Smooth muscle cell (in vitro differentiated cells): ENCODE measurements around the gene EIF4G2. TPM values are rescaled to one million over a fixed set of nuclear protein-coding genes. Genes with fewer than 3 reads are reported as not detected.

Source experiments
- DNase-seq: peaks from one replicate; lab custom pipeline; 2025; ENCODE audit not compliant: unreplicated experiment; lab: John Stamatoyannopoulos, UW
- H2AFZ ChIP-seq: fragments of 200-600 bp; sonication (generic); 2 replicates; pipeline ENCODE4 v1.6.0; 2016; ENCODE audit warnings: antibody characterized with exemption, low read depth, mild to moderate bottlenecking
- H3F3A ChIP-seq: fragments of 200-600 bp; sonication (generic); 2 replicates; pipeline ENCODE4 v1.6.0; 2017; ENCODE audit warnings: antibody characterized with exemption, low read depth
- H3K27ac ChIP-seq: fragments of 200-600 bp; sonication (generic); 2 replicates; pipeline ENCODE4 v1.5.1; 2016; ENCODE audit warnings: low read depth, mild to moderate bottlenecking
- H3K27me3 ChIP-seq: fragments of 200-600 bp; sonication (generic); 2 replicates; pipeline ENCODE4 v1.6.1; 2016; ENCODE audit warnings: low read depth, mild to moderate bottlenecking
- H3K36me3 ChIP-seq: fragments of 200-600 bp; sonication (generic); 2 replicates; pipeline ENCODE4 v1.5.1; 2016; ENCODE audit warnings: low read depth
- H3K4me1 ChIP-seq: fragments of 200-600 bp; sonication (generic); 2 replicates; pipeline ENCODE4 v1.5.1; 2016; ENCODE audit warnings: low read depth
- H3K4me2 ChIP-seq: fragments of 200-600 bp; sonication (generic); 2 replicates; pipeline ENCODE4 v1.6.0; 2016; ENCODE audit warnings: mild to moderate bottlenecking
- H3K4me3 ChIP-seq: fragments of 200-600 bp; sonication (generic); 2 replicates; pipeline ENCODE4 v1.5.1; 2016; ENCODE audit warnings: mild to moderate bottlenecking
- H3K79me2 ChIP-seq: fragments of 200-600 bp; sonication (generic); 2 replicates; pipeline ENCODE4 v1.6.0; 2016; ENCODE audit warnings: low read depth, mild to moderate bottlenecking
- H3K9ac ChIP-seq: fragments of 200-600 bp; sonication (generic); 2 replicates; pipeline ENCODE4 v1.6.0; 2016; ENCODE audit warnings: low read depth
- H3K9me3 ChIP-seq: fragments of 200-600 bp; sonication (generic); replicated peaks from 2 replicates; pipeline ENCODE4 v1.5.1; 2016; ENCODE audit warnings: low read depth
- H4K20me1 ChIP-seq: fragments of 200-600 bp; sonication (generic); 2 replicates; pipeline ENCODE4 v1.6.0; 2016; ENCODE audit warnings: low read depth
- CTCF ChIP-seq: fragments of 200-600 bp; sonication (generic); IDR thresholded peaks from 2 replicates; pipeline ENCODE4 v1.5.1; 2017; ENCODE audit warnings: borderline replicate concordance, mild to moderate bottlenecking, antibody characterized with exemption; ENCODE audit not compliant: insufficient read depth, poor library complexity, severe bottlenecking
- WGBS: methylation state at CpG from one replicate; pipeline ENCODE4 v1.1.7; 2016; ENCODE audit warnings: low lambda C conversion rate; 5-methylcytosine and 5-hydroxymethylcytosine counted together
- polyA plus RNA-seq: library from polyadenylated mRNA; unstranded; fragments of >200 nt; fragmentation: Nextera tagmentation; extraction: Ambion mirVana; gene quantifications from 2 replicates; pipeline ENCODE4 v1.2.1, GENCODE V29; 2016
- total RNA-seq: library from RNA; depleted of rRNA; stranded (reverse); fragments of >200 nt; gene quantifications from 2 replicates; pipeline ENCODE4 v1.2.3, GENCODE V29; 2014

The EIF4G2 gene
- total and polyA plus RNA-seq, 2 experiments from 2014 or later = 666 to 1,014 TPM

DNA sequence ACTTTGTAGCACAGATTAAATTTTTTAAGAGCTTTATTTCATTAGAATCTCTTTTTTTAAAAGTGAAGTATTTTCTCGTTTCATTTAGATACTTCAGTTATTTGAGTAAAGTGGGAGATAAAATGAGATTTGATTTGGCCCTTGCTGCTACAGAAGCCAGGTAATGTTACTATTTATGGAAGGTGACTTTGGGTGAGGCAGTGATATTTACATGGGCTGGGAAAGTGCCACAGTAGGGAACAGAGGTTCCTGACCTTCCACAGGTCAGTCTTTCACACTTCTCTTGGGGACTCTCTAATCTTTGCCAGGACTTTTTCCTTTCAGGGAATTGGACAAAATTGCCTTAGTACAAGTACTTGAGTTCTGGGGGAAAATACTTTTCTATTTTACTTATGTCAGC is 37.3 kb downstream of the EIF4G2 start:
- H3K4me3 ChIP-seq = no peak overlapping the region
- no peak for DNase-seq
- peaks cover 6% of the 10 kb centered on the region for H3F3A ChIP-seq
- no peaks in the 10 kb centered on the region for H4K20me1 ChIP-seq
- no peaks in the 10 kb centered on the region for H3K4me1 ChIP-seq
- no peak overlapping the region for H3K4me2 ChIP-seq
- H3K36me3 ChIP-seq = peaks cover 44% of the 10 kb centered on the region
- no peak overlapping the region for H2AFZ ChIP-seq
- no peaks in the 10 kb centered on the region for H3K27me3 ChIP-seq
- H3K9me3 ChIP-seq = no peaks in the 10 kb centered on the region
- no peak overlapping the region for H3K9ac ChIP-seq
- TF ChIP-seq CTCF = no peak
- H3K27ac ChIP-seq = no peak overlapping the region
- no peaks in the 10 kb centered on the region for H3K79me2 ChIP-seq
- WGBS = 96% methylated on average over 1 of the region's 1 CpG

DNA sequence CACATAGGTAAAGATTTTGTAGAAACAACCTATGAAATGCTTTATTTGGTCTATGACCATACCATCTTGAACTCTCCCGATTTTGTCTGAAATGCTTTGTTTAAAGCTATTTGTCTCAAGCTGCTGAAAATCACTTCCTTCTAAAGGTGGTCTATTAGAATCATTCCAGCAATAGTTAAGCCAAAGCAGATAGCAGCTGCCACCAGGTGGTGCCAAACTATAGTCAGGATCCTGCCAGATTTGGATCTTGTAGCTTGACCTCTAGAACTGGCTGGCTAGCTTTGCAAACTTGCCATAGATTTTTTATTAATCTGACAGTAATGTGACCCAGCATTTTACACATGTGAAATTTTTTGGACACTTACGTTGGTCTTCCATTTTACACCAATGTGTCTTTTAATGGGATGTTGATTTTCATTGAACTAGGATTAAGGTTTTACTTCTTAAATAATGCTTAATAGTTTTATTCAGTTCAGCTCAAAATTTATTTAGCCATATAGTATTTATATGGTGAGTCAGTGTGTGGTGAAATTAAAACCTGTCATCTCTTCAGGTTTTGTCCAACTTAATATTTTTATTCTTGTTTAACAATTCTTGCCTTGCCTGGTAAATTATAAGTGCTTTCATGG is 38.0 kb downstream of the EIF4G2 start:
- DNase-seq = no peak
- Histone ChIP-seq H3K9ac (no peak overlapping the region), H4K20me1 (no peaks in the 10 kb centered on the region), H3K4me3 (no peak overlapping the region), H3K27ac (no peak overlapping the region), H3K4me1 (no peaks in the 10 kb centered on the region), H3K4me2 (no peak overlapping the region), H3K36me3 (peaks cover 44% of the 10 kb centered on the region), H2AFZ (no peak overlapping the region), H3F3A (peaks cover 3% of the 10 kb centered on the region), H3K27me3 (no peaks in the 10 kb centered on the region), H3K79me2 (no peaks in the 10 kb centered on the region), H3K9me3 (no peaks in the 10 kb centered on the region)
- TF ChIP-seq CTCF = peak; percentile 63
- 72% methylated on average over 2 of the region's 2 CpGs for WGBS

DNA sequence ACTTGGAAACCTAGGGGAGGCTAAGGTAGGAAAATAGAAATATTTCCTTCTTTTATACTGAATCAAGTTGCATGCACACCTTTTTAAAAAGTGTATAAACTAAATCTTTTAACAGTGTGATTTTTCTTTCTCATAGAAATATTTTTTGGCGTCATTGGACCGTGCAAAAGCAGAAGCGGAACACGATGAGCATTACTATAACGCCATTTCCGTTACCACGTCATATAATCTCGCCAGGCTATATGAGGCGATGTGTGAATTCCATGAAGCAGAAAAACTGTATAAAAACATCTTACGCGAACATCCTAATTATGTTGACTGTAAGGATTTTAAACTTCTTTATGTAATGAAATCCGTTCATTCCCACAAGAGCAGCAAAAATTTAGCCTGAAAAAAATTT is 44.3 kb downstream of the EIF4G2 start:
- H3F3A ChIP-seq = no peaks in the 10 kb centered on the region
- no peaks in the 10 kb centered on the region for H3K79me2 ChIP-seq
- DNase-seq = no peak
- H3K4me2 ChIP-seq = no peak overlapping the region
- H3K36me3 ChIP-seq = peaks cover 37% of the 10 kb centered on the region
- TF ChIP-seq CTCF = no peak
- H3K4me1 ChIP-seq = no peaks in the 10 kb centered on the region
- H3K4me3 ChIP-seq = no peak overlapping the region
- H4K20me1 ChIP-seq = no peaks in the 10 kb centered on the region
- no peak overlapping the region for H3K9ac ChIP-seq
- no peak overlapping the region for H3K27ac ChIP-seq
- no peaks in the 10 kb centered on the region for H3K9me3 ChIP-seq
- 93% methylated on average over 12 of the region's 12 CpGs for WGBS
- H3K27me3 ChIP-seq = no peaks in the 10 kb centered on the region
- no peak overlapping the region for H2AFZ ChIP-seq

DNA sequence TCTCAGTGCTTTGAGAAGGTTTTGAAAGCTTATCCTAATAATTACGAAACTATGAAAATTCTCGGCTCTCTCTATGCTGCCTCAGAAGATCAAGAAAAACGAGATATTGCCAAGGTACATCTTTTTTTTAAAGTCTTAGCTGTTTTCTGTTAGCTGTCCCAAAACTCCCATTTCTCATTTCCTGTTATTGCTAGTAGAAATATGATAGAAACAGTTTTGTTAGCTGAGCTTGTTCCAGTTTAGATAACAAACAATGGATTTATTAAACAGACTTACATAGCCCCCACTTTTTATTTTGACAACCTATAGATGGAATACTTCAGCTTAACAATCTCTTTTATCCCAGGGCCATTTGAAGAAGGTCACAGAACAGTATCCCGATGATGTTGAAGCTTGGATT is 45.0 kb downstream of the EIF4G2 start:
- 96% methylated on average over 4 of the region's 4 CpGs for WGBS
- Histone ChIP-seq H3K27me3 (no peaks in the 10 kb centered on the region), H3K4me2 (no peak overlapping the region), H3K9ac (no peak overlapping the region), H3K79me2 (no peaks in the 10 kb centered on the region), H3K4me1 (no peaks in the 10 kb centered on the region), H2AFZ (no peak overlapping the region), H3K36me3 (peaks cover 36% of the 10 kb centered on the region), H3K4me3 (no peak overlapping the region), H3F3A (no peaks in the 10 kb centered on the region), H4K20me1 (no peaks in the 10 kb centered on the region), H3K27ac (no peak overlapping the region), H3K9me3 (no peaks in the 10 kb centered on the region)
- no peak for TF ChIP-seq CTCF
- DNase-seq = no peak
